Measurements from ENCODE around the gene RPUSD1. TPM values are rescaled to one million over a fixed set of nuclear protein-coding genes. Genes with fewer than 3 reads are reported as not detected.

The RPUSD1 gene
- total RNA-seq, 1 donor from 2014 or later: 31.0 TPM

DNA sequence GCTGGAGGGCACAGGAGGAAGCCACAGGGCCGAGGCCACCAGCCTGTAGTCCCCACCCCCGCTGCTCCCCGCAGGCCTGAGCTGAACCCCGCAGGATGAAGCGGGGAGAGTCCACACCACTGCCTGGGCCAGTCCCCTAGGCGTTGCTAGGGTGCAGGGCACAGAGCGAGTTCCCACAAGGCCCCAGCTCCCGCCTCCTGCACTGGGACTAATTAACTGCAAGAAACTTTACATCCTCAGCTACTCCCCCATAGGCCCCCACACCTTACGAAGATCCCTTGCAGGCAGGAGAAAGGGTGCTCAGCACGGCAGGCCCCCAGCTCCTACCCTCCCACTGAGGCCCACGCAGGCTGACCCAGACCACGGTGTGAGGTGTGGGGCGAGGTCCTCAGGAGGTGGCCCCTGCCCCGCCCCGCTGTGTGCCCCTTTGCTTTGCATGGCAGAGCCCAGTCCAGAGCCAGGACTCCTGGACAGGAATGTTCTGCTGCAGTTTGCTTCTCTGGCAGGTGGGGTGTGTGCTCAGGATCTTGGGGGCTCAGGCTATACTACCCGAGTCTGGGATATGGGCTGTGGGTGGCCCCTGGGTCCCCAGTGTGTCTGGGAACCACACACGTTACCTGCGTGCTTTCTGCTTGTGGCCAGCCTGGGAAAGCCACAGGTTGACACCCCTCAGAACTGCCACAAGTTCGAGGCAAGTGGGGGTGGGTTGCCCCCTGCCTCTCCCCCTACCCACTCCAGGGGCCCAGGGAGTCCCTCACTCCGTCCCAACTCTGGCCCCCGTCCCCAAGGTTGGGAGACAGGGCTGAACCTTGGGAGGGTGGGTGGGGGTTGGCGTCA, 11.1 kb upstream of the RPUSD1 start:
- TF ChIP-seq, protein P1, sequence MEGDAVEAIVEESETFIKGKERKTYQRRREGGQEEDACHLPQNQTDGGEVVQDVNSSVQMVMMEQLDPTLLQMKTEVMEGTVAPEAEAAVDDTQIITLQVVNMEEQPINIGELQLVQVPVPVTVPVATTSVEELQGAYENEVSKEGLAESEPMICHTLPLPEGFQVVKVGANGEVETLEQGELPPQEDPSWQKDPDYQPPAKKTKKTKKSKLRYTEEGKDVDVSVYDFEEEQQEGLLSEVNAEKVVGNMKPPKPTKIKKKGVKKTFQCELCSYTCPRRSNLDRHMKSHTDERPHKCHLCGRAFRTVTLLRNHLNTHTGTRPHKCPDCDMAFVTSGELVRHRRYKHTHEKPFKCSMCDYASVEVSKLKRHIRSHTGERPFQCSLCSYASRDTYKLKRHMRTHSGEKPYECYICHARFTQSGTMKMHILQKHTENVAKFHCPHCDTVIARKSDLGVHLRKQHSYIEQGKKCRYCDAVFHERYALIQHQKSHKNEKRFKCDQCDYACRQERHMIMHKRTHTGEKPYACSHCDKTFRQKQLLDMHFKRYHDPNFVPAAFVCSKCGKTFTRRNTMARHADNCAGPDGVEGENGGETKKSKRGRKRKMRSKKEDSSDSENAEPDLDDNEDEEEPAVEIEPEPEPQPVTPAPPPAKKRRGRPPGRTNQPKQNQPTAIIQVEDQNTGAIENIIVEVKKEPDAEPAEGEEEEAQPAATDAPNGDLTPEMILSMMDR (conservative IDR thresholded peaks at IDR 0.05; ENCODE audit: low read depth, low read length): no peak
- DNase-seq (ENCODE audit: low read depth): no peak
- no peak overlapping the region for H3K4me3 ChIP-seq (ENCODE audit: low read depth, low read length)

DNA sequence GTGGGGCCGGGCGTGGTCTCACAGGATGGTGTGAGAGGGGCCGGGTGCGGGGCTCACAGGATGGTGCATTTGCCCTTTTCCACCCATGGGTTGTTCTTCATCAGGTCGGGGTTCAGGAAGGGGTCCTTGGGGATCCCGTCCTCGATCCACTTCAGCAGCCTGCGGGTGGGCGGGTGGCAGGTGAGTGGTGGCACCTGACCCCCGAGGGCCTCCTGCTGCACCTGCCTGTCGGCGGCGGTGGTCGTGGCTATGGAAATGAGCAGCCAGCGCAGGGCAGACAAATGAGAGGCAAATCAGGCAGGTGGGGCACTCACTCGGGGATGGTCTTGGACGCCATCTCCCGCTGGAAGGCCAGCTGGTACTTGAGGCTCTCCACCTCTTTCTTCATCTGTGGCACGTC, 10.5 kb upstream of the RPUSD1 start:
- TF ChIP-seq, protein P1 (conservative IDR thresholded peaks at IDR 0.05; ENCODE audit: low read depth, low read length): no peak
- DNase-seq (ENCODE audit: low read depth): no peak
- no peak overlapping the region for H3K4me3 ChIP-seq (ENCODE audit: low read depth, low read length)

DNA sequence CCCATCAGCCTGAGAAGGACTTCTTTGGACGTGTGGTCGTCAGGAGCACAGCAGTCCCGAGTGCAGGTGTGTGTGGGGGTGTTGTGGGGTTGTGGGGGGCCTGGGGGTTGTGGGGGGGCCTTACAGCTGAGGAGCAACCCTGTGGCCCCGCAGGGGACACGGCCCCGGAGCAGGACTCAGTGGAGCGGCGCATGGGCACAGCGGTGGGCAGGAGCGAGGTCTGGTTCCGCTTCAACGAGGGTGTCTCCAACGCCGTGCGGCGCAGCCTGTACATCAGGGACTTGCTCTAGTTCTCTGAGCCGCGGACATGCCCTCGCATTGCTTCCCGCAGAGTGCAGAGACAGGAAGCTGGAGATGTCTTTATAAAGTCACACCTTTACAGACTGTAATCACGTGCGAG, 9.5 kb upstream of the RPUSD1 start:
- no peak overlapping the region for H3K4me3 ChIP-seq (ENCODE audit: low read depth, low read length)
- no peak for DNase-seq (ENCODE audit: low read depth)
- TF ChIP-seq, protein P1 (conservative IDR thresholded peaks at IDR 0.05; ENCODE audit: low read depth, low read length): no peak

DNA sequence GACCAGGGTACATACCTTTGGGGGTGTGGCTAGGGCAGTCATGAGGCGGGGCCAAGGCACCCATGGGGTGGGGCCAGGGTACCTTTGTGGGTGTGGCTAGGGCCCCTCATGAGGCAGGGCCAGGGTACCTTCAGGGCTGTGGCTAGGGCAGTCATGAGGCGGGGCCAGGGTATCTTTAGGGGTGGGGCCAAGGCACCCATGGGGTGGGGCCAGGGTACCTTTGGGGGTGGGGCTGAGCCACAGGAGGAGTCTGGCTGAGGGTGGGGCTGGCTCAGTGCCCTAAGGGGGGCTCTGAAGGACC, 8.9 kb upstream of the RPUSD1 start:
- TF ChIP-seq, protein P1 (conservative IDR thresholded peaks at IDR 0.05; ENCODE audit: low read depth, low read length): no peak
- DNase-seq (ENCODE audit: low read depth): no peak
- no peak overlapping the region for H3K4me3 ChIP-seq (ENCODE audit: low read depth, low read length)

DNA sequence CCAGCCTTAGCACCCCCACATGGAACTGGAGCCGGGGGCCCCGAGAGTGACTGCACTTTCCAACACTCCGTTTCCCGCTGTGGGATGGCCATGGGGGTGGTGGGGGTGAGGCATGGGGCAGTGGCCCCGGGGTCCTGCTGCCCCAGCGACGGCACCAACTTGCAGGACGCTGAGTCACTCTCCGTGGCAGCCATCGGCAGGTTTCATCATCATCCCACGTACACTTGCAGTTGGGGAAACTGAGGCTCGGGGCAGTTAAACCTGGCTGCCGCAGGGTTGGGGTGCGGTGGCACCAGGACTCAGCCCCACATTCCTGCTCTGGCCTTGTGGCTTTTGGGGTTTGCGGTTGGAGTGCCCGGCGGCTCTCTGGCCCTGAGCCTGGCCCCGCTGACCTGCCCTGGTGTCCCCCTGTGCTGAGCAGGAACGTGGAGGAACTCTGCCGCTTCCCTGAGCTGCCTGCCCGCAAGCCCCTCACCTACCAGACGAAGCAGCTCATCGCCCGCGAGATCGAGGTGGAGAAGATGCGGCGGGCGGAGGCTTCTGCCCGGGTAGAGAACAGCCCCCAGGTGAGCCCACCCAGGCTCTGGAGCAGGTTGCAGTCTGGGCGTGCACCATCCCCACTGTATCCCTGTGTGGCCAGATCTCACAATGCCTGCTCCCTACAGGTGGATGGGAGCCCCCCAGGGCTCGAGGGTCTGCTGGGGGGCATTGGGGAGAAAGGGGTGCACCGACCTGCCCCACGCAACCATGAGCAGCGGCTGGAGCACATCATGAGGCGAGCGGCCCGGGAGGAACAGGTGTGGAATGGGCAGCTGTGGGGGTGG, 8.3 kb upstream of the RPUSD1 start:
- no peak for DNase-seq (ENCODE audit: low read depth)
- H3K4me3 ChIP-seq (ENCODE audit: low read depth, low read length): no peak overlapping the region
- TF ChIP-seq, protein P1 (conservative IDR thresholded peaks at IDR 0.05; ENCODE audit: low read depth, low read length): no peak

DNA sequence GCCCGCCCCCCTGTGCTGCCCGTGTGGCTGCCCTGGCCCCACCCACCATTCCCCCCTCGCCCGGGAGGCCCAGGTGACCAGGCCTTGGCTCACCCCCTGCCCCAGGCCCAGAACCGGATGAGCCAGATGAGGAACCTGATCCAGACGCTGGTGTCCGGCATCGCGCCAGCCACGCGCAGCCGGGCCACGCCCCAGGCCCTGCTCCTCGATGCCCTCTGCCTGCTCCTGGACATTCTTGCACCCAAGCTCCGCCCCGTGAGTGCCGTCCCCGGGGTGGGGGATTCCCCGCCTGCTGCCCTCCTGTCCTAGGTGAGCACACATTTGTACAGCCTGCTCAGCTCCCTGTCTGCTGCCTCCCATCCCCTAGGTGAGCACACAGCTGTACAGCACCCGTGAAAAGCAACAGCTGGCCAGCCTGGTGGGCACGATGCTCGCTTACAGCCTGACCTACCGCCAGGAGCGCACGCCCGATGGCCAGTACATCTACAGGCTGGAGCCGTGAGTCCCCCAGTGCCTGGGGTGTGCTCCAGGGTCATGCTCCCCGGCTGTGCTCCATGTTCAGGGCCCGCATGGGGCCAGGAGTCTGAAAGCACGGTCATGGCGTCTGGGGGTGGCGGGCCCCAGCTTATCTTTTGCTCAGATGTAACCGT, 7.5 kb upstream of the RPUSD1 start:
- TF ChIP-seq, protein P1 (conservative IDR thresholded peaks at IDR 0.05; ENCODE audit: low read depth, low read length): no peak
- no peak overlapping the region for H3K4me3 ChIP-seq (ENCODE audit: low read depth, low read length)
- no peak for DNase-seq (ENCODE audit: low read depth)
